MM.1S (cell line): ENCODE results near the gene PSMA7.

ENCODE experiments used
- CTCF ChIP-seq: fragments of 300-600 bp; sonication (generic); IDR thresholded peaks from 2 replicates; pipeline ENCODE4 v1.5.1; 2016; ENCODE audit warnings: antibody characterized with exemption, low read length, mixed read lengths
- EZH2phosphoT487 ChIP-seq: fragments of 300-600 bp; sonication (generic); IDR thresholded peaks from 2 replicates; pipeline ENCODE4 v1.6.1; 2018; ENCODE audit warnings: antibody characterized with exemption, low read length

GRCh38 chr20:62088258-62089127 is 54.7 kb downstream of the PSMA7 start:
- TF ChIP-seq CTCF (no peak), EZH2phosphoT487 (no peak)
